ENCODE results near the gene DUSP1. TPM values are rescaled to one million over a fixed set of nuclear protein-coding genes. Genes with fewer than 3 reads are reported as not detected.
A peak's percentile ranks its signal among the peaks of the same experiment; 100 is the strongest.

Gene DUSP1
- total RNA-seq, 4 donors from 2014 or later: 455 to 718 (median 676) TPM

DNA sequence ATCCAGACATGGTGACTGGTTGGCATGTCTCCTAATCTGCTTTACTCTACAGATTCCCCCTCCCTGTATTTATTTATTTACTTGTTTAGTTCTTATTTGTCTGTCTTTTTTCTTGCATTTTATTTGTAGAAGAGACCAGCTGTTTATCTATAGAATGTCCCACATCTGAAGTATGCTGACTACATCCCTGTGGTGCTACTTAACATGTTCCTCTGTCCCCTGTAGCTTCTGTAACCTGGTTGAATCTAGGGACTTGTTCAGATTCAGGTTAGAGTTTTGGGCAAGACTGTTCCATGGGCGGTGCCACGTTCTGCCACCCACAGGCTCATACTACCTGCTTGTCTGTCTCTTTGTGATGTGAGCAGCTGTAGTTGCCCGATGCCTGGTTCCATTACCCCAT, 23.5 kb downstream of the DUSP1 start:
- H3K27ac ChIP-seq (replicated peaks in 1 of 4): peak overlapping the region; percentile 82 to 90 (median 84)
- H3K4me3 ChIP-seq: no peak overlapping the region
- 63% methylated on average over 3 of the region's 3 CpGs for WGBS

GRCh38 chr5:172746725-172747124, 24.3 kb downstream of the DUSP1 start:
- Histone ChIP-seq H3K27ac (replicated peaks in 1 of 4) (peak overlapping the region; percentile 82 to 90 (median 84)), H3K4me3 (no peak overlapping the region), H3K9me3 (peaks cover 0 to 4% (median 0%) of the 10 kb centered on the region in 4 donors), H3K4me1 (peaks cover 61 to 90% (median 81%) of the 10 kb centered on the region in 4 donors), H3K36me3 (no peaks in the 10 kb centered on the region), H3K27me3 (no peaks in the 10 kb centered on the region)
- no peak for DNase-seq (ENCODE audit: extremely low spot score)
- intact Hi-C loops (cut with DNase I): no loop called here
- TF ChIP-seq POLR2AphosphoS5 (IDR thresholded peaks at IDR 0.05) (peak; percentile 43 to 56), POLR2A (IDR thresholded peaks at IDR 0.05; ENCODE audit: low read depth) (no peak)
- TF ChIP-seq, protein P1, sequence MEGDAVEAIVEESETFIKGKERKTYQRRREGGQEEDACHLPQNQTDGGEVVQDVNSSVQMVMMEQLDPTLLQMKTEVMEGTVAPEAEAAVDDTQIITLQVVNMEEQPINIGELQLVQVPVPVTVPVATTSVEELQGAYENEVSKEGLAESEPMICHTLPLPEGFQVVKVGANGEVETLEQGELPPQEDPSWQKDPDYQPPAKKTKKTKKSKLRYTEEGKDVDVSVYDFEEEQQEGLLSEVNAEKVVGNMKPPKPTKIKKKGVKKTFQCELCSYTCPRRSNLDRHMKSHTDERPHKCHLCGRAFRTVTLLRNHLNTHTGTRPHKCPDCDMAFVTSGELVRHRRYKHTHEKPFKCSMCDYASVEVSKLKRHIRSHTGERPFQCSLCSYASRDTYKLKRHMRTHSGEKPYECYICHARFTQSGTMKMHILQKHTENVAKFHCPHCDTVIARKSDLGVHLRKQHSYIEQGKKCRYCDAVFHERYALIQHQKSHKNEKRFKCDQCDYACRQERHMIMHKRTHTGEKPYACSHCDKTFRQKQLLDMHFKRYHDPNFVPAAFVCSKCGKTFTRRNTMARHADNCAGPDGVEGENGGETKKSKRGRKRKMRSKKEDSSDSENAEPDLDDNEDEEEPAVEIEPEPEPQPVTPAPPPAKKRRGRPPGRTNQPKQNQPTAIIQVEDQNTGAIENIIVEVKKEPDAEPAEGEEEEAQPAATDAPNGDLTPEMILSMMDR (IDR thresholded peaks at IDR 0.05): no peak
- 65% methylated on average over 3 of the region's 3 CpGs for WGBS

More for the DNA sequence above, 23.5 kb downstream of the DUSP1 start:
- no peaks in the 10 kb centered on the region for H3K36me3 ChIP-seq
- peaks cover 56 to 83% (median 74%) of the 10 kb centered on the region in 4 donors for H3K4me1 ChIP-seq
- DNase-seq (ENCODE audit: extremely low spot score): no peak
- peaks cover 0 to 4% (median 0%) of the 10 kb centered on the region in 4 donors for H3K9me3 ChIP-seq
- TF ChIP-seq EP300 (IDR thresholded peaks at IDR 0.05) (no peak), POLR2A (IDR thresholded peaks at IDR 0.05; ENCODE audit: low read depth) (no peak), POLR2AphosphoS5 (IDR thresholded peaks at IDR 0.05) (no peak)
- TF ChIP-seq, protein P1 (IDR thresholded peaks at IDR 0.05): no peak
- no peaks in the 10 kb centered on the region for H3K27me3 ChIP-seq
- intact Hi-C loops (cut with DNase I): no loop called here

DNA sequence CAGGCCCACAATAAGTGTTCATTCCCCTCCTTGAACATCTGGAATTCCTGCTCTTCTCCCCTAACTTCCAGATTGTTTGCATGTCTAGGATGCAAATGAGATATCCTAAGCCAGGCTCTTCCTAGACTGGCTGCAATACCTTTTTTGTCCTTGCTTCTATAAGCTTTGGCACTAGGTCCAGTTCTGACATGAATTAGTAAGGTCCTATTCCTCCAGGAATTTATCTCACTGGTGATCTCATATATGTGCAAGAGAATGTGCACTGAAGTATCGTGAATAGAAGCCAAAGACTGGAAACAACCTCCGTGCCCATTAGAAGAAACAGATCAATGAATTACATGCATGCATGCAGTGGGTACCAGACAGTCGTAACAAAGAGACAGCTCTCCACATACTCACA, 25.2 kb downstream of the DUSP1 start:
- Histone ChIP-seq H3K36me3 (no peaks in the 10 kb centered on the region), H3K9me3 (peaks cover 0 to 4% (median 0%) of the 10 kb centered on the region in 4 donors), H3K4me3 (no peak overlapping the region), H3K4me1 (peaks cover 66 to 92% (median 81%) of the 10 kb centered on the region in 4 donors), H3K27ac (replicated peaks in 1 of 4) (peak overlapping the region; percentile 82 to 90 (median 84)), H3K27me3 (no peaks in the 10 kb centered on the region)
- WGBS: 61% methylated on average over 3 of the region's 3 CpGs
- DNase-seq (ENCODE audit: extremely low spot score): no peak
- no peak for TF ChIP-seq POLR2AphosphoS5 (IDR thresholded peaks at IDR 0.05)
- TF ChIP-seq, protein P1 (IDR thresholded peaks at IDR 0.05): no peak
- intact Hi-C loops (cut with DNase I): no loop called here

DNA sequence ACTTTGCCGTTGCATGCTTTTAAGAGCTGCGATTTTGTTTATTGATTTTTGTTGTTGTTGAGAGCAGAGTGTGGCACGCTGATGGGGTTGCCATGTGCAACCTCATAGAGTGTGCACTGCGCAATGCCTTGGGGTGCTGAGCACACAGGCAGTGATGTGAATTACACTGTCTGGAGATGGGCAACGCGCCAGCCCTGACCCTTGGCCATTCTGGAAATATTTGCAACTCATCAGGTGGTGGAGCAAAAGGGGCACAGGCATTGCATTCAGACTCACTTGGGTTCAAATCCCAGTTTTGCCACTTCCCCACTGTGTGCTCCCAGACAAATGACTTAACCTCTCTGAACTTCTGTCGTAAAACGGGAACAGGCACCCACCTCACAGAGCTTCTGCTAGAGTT, 25.6 kb downstream of the DUSP1 start:
- TF ChIP-seq, protein P1 (IDR thresholded peaks at IDR 0.05): no peak
- TF ChIP-seq EP300 (IDR thresholded peaks at IDR 0.05) (no peak), POLR2AphosphoS5 (IDR thresholded peaks at IDR 0.05) (no peak), POLR2A (IDR thresholded peaks at IDR 0.05; ENCODE audit: low read depth) (no peak)
- Histone ChIP-seq H3K27me3 (no peaks in the 10 kb centered on the region), H3K36me3 (no peaks in the 10 kb centered on the region), H3K9me3 (peaks cover 0 to 4% (median 0%) of the 10 kb centered on the region in 4 donors), H3K27ac (replicated peaks in 1 of 4) (peak overlapping the region; percentile 82 to 90 (median 84)), H3K4me3 (no peak overlapping the region), H3K4me1 (peaks cover 66 to 92% (median 81%) of the 10 kb centered on the region in 4 donors)
- 92% methylated on average over 8 of the region's 8 CpGs for WGBS
- no peak for DNase-seq (ENCODE audit: extremely low spot score)
- intact Hi-C loops (cut with DNase I): no loop called here

Data from esophagus muscularis mucosa (tissue), 4 donors.